ENCODE results near the gene CLEC16A.

Gene CLEC16A

GRCh38 chr16:11128211-11129141, 184.1 kb downstream of the CLEC16A start:
- DNase-seq, result no peak

- no peak for DNase-seq
Observed at GRCh38 chr16:11129378-11129781, 185.0 kb downstream of the CLEC16A start.

- DNase-seq, result no peak
Observed at GRCh38 chr16:11130978-11131665, 186.8 kb downstream of the CLEC16A start.

GRCh38 chr16:11131706-11132105, 187.3 kb downstream of the CLEC16A start:
- DNase-seq, result no peak

- DNase-seq, result no peak
Observed at GRCh38 chr16:11133344-11133943, 189.1 kb downstream of the CLEC16A start.

GRCh38 chr16:11134722-11135463, 190.5 kb downstream of the CLEC16A start:
- no peak for DNase-seq

- no peak for DNase-seq
Observed at GRCh38 chr16:11135464-11135973, 191.2 kb downstream of the CLEC16A start.

- DNase-seq, result peak; percentile 6
Observed at GRCh38 chr16:11136600-11136999, 192.2 kb downstream of the CLEC16A start.

GRCh38 chr16:11138022-11138768, 193.8 kb downstream of the CLEC16A start:
- no peak for DNase-seq

- no peak for DNase-seq
Observed at GRCh38 chr16:11138769-11139325, 194.5 kb downstream of the CLEC16A start.

- DNase-seq, result no peak
Observed at GRCh38 chr16:11139326-11140097, 195.1 kb downstream of the CLEC16A start.

- no peak for DNase-seq
Observed at GRCh38 chr16:11140098-11140375, 195.7 kb downstream of the CLEC16A start.

GRCh38 chr16:11140466-11140865, 196.1 kb downstream of the CLEC16A start:
- no peak for DNase-seq

- no peak for DNase-seq
Observed at GRCh38 chr16:11140867-11141266, 196.5 kb downstream of the CLEC16A start.

GRCh38 chr16:11141409-11142260, 197.3 kb downstream of the CLEC16A start:
- DNase-seq, result no peak

- DNase-seq, result no peak
Observed at GRCh38 chr16:11142261-11142630, 197.9 kb downstream of the CLEC16A start.

GRCh38 chr16:11142951-11143350, 198.6 kb downstream of the CLEC16A start:
- no peak for DNase-seq

GRCh38 chr16:11143372-11144035, 199.1 kb downstream of the CLEC16A start:
- DNase-seq, result no peak

- DNase-seq, result no peak
Observed at GRCh38 chr16:11144122-11144521, 199.8 kb downstream of the CLEC16A start.
